Gastroesophageal sphincter (tissue), 3 donors: ENCODE data around the gene KIRREL1.

Experiments used
- EP300 ChIP-seq: sonication (generic); formaldehyde crosslinking; IDR thresholded peaks from one replicate; pipeline ENCODE4 v1.6.1; 2017; ENCODE audit warnings: antibody characterized with exemption, mild to moderate bottlenecking
- TF ChIP-seq, protein P1 (sequence below), 4 experiments: fragments of 200-600 bp in 2 of 4; fragments of 450-650 bp in 2 of 4; sonication (generic) in 1 of 4; IDR thresholded peaks; one replicate each; pipeline ENCODE4 v1.5.1; 2017 to 2019; ENCODE audit warnings: antibody characterized with exemption in 4 of 4, mild to moderate bottlenecking in 2 of 4, moderate library complexity in 2 of 4

DNA sequence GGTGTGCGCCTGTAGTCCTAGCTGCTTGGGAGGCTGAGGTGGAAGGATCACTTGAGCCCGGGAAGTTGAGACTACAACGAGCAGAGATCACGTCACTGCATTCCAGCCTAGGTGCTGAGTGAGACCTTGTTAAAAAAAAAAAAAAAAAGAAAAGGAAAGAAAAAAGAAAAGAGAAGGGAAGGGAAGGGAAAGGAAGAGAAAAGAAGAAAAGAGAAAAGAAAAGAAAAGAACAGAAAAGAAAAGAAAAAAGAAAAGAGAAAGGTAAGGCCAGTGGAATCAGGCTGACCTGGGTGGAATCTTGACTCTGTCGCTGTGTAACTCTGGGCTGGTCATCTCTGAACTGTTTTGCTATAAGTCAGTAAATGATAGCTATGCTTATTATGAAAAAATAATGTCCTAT is 33.7 kb upstream of the KIRREL1 start:
- TF ChIP-seq, protein P1, sequence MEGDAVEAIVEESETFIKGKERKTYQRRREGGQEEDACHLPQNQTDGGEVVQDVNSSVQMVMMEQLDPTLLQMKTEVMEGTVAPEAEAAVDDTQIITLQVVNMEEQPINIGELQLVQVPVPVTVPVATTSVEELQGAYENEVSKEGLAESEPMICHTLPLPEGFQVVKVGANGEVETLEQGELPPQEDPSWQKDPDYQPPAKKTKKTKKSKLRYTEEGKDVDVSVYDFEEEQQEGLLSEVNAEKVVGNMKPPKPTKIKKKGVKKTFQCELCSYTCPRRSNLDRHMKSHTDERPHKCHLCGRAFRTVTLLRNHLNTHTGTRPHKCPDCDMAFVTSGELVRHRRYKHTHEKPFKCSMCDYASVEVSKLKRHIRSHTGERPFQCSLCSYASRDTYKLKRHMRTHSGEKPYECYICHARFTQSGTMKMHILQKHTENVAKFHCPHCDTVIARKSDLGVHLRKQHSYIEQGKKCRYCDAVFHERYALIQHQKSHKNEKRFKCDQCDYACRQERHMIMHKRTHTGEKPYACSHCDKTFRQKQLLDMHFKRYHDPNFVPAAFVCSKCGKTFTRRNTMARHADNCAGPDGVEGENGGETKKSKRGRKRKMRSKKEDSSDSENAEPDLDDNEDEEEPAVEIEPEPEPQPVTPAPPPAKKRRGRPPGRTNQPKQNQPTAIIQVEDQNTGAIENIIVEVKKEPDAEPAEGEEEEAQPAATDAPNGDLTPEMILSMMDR (IDR thresholded peaks at IDR 0.05), result no peak
- TF ChIP-seq EP300, result no peak
